Measurements from ENCODE around the gene ZBED5. TPM values are rescaled to one million over a fixed set of nuclear protein-coding genes. Genes with fewer than 3 reads are reported as not detected.
A peak's percentile ranks its signal among the peaks of the same experiment; 100 is the strongest.

Gene ZBED5
- total RNA-seq, 1 donor from 2014 or later: 25.9 TPM

DNA sequence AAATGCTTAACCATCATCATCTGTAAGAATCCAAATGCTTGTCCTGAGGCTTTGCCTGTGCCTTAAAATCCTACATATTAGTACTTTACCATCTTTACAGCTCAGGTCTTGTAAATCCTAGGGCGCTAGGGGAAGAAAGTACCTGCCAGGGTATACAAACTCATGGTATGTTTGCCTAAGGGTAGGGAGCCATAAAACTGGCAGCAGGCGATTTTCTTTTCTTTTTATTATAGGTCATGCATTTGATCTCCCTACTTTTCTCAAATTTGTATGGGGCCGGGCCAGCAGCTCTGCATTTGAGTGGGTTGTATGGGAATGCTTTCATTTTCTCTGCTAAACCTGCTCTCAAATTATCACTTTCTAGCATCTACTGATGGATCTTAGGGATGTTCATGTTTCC lies 24.0 kb upstream of the ZBED5 start:
- no peak for DNase-seq (ENCODE audit: low spot score)

DNA sequence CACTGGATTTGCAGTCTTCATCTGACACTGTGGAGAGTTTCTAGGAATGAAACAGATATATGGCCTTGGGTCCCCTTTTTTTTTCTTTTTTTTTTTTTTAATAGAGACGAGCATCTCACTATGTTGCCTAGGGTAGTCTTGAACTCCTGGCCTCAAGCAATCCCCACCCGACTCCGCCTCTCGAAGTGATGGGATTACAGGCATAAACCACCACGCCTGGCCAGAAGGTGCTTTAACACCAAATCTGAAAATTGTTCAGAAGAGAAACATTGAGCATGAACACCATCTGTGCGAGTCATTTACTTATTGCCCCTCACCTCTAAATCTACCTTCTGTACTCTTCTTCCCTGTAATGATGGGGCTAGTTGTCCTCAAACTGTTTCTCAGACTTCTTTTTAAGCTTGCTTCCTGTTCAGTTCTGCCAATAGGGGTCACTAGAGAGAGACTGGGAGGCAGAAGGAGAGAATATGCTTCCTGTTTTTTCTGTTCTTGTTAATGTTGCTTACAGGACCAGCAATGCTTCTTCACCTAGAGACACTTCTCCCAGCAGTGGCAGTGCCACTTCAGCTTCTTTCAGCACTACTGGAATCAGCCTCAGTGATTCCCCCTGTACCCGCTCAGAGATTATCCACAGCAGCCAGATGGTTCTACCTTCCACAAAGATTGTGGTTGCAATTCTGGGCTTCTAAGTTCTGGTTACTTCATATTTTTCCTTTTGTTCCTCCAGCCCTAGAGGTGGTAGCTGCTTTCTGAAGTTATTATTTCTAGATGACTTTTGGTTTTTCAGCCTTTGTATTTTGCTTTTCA lies 20.8 kb upstream of the ZBED5 start:
- DNase-seq (ENCODE audit: low spot score): no peak

DNA sequence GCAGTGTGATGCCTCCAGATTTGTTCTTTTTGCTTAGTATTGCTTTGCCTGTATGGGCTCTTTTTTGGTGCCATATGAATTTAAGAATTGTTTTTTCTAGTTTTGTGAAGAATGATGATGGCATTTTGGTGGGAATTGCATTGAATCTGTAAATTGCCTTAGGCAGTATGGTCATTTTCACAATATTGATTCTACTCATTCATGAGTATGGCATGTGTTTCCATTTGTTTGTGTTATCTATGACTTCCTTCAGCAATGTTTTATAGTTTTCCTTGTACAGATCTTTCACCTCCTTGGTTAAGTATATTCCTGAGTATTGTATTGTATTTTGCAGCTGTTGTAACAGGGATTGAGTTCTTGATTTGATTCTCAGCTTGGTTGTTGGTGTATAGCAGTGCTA lies 18.3 kb upstream of the ZBED5 start:
- DNase-seq (ENCODE audit: low spot score): no peak

DNA sequence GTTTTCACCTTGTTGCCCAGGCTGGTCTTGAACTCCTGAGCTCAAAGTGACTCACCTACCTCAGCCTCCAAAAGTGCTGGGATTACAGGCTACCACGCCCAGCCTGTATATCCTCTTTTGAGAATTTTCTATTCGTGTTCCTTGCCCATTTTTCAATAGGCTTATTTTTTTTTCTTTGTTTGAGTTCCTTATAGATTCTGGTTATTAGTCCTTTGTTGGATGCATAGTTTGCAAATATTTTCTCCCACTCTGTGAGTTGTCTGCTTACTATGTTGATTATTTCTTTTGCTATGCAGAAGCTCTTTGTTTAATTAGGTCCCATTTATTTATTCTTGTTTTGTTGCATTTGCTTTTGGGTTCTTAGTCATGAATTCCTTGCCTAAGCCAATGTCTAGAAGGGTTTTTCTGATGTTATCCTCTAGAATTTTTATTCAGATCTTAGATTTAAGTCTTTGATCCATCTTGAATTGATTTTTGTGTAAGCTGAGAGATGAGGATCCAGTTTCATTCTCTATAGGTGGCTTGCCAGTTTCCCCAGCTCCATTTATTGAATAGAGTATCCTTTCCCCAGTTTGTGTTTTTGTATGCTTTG lies 17.7 kb upstream of the ZBED5 start:
- no peak for DNase-seq (ENCODE audit: low spot score)

DNA sequence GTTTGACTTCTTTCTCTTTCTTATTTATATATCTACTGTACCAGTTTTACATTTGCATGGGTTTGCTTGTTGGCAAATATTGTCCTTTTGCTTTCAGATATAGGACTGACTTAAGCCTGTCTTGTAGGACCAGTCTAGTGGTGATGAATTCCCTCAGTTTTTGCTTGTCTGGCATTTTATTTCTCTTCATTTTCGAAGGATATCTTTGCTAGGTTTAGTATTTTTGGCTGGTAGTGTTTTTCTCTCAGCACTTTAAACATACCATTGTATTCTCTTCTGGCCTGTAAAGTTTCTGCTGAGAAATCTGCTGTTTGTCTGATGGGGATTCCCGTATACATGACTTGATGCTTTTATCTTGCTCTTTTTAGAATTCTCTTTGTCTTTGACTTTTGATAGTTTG lies 14.2 kb upstream of the ZBED5 start:
- no peak for DNase-seq (ENCODE audit: low spot score)

DNA sequence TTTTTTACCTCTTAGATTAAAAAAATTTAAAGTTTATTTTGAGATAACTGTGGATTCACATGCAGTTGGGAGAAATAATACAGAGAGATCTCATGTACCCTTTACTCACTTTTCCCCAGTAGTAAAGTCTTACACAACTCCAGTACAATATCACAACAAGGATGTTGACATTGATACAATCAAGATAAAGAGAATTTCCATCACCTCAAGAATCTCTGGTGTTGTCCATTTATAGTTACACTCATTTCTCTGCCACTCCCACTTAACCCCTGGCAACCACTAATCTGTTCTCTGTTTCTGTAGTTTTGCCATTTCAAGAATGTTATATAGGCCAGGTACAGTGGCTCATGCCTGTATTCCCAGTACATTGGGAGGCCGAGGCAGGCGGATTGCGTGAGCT lies 10.5 kb upstream of the ZBED5 start:
- no peak for DNase-seq (ENCODE audit: low spot score)

DNA sequence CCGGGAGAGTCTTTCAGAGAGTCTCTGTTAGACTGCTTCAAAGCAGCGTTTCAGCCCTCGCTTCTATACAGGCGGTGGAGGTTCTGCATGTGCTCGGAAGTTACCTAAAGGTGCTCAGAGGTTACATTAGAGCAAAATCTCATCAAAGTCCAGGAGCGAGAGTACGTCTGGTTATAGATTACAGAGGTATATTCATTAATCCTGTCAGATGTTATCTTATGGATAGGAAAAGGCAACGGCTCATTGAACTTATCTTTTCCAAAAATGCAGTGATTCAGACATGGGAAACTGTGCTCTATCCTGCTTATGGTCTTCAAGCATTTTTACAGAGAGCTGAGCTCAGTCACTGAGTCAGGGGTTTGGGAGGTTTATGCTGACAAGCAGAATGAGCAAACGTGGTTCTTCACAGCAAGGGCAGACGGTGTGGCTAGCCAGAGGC lies 9.1 kb upstream of the ZBED5 start:
- DNase-seq (ENCODE audit: low spot score): no peak

DNA sequence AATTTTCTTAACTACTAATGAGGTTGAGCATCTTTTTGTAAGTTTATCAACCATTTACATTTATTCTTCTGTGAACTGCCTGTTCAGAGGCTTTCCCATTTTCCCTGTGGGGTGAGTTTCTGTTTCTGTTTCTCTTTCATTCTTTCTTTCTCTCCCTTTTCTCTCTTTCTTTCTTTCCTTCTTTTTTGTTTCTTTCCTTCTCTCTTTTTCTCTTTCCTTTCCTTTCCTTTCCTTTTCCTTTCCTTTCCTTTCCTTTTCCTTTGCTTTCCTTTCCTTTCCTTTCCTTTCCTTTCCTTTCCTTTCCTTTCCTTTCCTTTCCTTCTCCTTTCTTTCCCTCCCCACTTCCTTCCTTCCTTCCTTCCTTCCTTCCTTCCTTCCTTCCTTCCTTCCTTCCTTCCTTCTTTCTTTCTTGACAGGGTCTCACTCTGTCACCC lies 8.0 kb upstream of the ZBED5 start:
- no peak for DNase-seq (ENCODE audit: low spot score)

DNA sequence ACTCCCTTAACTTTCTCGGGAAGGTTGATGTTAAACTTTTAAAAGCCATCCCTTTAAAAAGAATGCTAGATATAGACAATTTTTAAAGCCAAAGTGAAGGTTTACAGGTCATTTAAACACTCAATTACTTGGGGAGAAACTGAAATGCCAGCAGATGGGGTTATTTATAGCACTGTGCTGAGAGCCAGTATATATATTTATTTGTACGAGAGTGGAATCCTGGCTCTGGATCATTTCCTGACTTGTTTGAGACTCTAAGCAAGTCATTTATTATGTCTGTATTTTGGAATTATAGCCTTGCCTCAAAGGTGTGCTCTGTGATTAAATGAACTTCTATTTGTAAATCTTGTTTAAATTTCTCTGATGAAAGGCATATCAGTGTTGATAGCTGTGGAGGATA lies 6.8 kb upstream of the ZBED5 start:
- no peak for DNase-seq (ENCODE audit: low spot score)

DNA sequence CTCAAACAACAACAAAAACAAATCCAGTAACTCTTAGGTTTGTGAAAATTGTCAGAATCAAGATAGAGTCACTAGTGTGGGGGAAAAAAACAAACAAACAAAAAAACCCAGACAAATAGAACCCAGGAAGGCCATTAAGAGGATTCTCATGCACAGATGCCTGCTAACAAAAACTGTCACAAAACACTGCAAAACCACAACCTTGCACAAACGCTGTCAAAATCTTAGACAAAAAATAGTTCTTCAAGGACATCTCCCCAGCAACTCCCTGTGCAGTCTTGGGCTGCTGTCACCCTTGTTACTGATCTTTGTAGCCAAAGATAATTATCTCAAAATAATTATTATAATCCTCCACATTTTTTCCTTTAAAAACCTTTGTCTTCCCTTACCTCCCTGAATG lies 4.6 kb upstream of the ZBED5 start:
- DNase-seq (ENCODE audit: low spot score): no peak

DNA sequence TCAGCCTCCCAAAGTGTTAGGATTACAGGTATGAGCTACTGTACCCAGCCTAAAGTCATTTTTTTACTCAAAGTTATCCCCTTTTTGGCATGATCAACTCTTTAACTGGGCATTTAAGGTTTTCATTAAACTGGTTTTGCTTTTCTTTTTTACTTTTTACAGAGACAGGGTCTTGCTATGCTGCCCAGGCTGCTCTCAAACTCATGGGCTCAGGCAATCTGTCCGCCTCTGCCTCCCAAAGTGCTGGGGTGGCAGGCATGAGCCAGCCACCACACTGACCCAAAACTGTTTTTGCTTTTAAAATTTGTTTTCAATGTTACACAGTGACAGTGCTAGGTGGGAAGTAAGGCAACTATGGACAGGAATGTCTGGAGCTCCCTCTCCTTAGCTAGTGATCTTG lies 3.9 kb upstream of the ZBED5 start:
- no peak for DNase-seq (ENCODE audit: low spot score)

DNA sequence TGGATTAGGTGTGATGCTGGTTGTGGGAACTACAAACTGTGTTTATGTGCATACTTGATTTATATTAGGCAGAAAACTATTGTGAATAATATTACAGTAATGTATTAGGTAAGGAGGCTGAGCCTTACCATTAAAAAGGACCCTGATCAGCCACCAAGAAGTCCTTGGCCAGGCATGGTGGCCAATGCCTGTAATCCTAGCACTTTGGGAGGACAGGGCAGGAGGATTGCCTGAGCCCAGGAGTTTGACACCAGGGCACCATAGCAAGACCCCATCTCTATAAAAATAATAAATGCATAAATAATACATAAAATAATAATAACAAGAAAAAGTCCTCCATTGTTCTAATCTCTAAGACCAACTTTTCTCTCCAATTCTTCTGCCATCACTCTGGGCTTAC lies 3.2 kb upstream of the ZBED5 start:
- DNase-seq (ENCODE audit: low spot score): no peak

DNA sequence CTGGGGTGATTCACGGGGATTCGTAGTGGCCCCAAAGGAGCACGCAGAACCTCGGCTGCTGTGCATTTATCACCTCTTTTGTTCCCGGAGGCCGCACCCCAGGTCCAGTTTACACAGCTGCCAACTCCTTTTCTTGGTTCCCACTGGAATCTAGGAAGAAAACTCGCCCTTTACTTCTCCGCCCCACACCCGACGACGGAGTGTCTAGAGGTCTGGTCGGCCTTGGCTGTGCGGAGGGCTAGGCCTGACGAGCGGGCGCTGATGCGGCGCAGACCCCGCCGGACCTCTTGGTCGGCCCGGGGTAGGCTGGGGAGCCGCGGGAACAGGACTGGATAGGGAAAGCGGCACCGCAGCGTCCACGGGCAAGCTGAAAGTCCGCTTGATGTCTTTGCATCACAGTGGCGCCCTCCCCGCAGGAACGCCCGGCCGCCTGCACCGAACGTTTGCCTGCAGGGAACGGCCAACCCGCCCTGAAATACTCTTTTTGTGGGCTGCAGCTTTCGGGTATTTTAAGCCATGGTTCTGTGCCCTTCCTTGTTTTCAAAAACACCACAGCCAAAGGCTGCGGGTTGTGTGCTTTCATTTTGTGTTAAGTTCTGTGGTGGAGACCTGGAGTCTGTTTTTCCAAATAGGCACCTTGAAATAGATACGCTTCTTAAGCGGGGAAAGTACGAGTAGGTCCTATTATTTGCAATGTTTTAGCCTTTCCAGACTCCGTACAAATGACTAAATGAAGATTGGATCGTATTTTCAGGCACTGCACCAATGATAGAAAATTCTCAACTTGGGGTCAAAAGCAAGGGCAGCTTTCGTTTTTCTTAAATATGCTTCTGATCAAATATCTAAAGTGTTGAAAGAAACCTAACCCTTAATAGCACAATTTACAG lies 829 bp upstream of the ZBED5 start:
- DNase-seq (ENCODE audit: low spot score): peak; percentile 90

DNA sequence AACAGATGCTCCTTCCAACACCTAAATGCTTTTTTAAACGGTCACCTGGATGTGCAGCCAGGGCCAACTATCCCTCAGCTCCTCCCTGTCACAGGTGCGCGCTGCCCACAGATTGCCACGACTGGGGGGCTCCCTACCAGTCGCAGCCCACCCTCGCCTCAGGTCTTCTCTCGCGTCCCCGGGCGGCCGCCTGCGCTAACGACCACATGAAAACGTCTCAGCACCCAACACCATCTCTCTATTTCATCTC lies 469 bp downstream of the ZBED5 start:
- no peak for DNase-seq (ENCODE audit: low spot score)

DNA sequence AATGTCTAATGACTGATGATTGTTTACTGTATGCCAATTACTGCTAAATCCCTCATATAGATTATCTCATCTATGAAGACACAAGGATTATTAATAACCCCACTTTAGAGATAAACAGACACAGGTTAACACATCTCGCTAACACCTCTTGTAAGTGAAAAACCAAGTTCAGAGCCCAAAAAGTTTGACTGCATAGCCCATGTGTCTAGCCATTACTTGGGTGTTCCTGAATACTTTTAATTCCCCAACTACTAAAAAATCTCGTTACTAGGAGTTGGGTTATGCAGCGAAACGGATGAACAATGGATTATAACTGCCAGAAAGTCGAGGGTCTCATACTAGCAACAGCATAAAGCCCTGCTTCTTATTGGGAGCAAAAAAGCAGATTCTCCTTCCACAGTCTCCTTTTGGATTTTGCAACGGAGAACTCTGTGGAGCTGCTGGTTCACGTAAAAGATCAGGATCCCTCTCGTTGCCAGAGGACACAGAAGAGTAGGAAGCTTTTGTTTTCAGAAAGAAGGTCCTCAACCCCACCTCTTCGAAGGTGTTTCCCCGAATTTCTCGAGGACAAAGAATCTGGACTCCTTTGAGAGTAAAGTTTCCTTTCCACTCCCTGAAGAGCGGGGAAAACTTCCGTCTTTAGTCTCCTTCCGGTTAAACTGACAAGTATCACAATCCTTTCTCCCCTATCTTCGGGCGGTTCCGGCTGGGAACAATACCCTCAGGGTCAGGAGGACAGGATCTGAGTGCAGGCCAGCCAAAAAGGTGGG lies 979 bp downstream of the ZBED5 start:
- no peak for DNase-seq (ENCODE audit: low spot score)

DNA sequence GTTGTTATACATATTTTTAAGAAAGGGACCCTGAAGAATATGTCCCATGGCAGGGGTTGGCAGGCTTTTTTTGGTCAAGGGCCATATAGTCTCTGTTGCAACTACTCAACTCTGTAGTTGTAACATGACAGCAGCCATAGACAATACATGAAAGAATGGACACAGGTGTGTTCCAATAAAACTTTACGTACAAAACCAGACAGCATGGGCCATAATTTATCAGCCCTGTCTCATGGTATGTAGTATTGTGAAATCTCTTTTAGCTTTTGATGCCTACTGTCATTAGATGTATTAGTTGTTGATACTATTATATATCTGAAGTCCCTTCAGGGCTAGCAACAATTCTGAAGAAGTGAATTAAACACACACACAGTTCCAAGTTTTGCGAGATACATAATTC lies 2.6 kb downstream of the ZBED5 start:
- DNase-seq (ENCODE audit: low spot score): no peak

DNA sequence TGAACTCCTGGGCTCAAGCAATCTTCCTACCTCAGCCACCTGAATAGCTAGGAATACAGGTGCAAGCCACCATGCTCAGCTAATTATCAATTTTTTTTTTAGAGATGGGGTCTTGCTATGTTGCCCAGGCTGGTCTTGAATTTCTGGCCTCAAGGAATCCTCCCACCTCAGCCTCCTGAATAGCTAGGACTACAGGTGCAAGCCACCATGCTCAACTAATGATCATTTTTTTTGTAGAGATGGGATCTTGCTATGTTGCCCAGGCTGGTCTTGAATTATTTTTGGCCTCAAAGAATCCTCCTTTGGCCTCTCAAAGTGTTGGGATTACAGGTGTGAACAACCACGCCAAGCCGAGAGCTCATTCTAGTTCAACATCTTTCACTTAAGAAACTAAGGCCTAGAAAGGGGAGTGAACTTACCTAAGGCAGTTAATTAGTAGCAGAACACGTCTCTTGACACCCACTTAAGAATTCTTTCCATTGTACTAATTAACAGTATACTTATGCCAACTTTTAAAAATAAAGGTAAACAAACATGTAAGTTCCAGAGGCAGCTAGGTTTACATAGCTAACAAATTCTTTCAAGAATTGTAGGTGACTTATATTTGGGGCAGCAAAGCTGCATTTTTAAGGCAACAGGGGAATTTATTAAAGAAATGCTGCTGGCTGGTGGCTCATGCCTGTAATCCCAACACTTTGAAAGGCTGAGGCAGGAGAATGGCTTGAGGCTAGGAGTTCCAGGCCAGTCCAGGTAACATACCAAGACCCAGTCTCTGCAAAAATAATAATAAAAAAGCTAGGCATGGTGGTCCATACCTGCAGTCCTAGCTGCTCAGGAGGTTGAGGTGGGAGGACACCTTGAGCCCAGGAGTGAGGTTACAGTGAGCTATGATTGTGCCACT lies 9.6 kb downstream of the ZBED5 start:
- DNase-seq (ENCODE audit: low spot score): no peak

DNA sequence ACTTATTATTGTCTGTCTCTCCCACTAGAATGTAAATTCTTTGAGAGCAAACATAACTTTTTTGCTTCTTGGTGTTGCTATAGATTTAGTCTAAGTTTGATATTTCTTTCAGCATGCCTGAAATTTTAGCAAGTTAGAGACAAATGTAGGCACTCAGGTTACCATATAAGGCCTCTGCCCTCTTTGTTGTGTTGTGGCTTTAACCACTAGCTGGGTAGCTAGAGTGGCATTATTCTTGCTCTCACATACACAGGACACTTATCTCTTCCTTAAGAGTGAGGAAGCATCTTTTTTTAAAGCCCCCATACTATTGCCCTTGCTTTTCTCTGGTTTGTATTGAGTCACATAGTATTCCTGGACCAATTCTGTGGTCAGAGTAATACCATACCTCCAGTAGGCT lies 11.2 kb downstream of the ZBED5 start:
- DNase-seq (ENCODE audit: low spot score): no peak

DNA sequence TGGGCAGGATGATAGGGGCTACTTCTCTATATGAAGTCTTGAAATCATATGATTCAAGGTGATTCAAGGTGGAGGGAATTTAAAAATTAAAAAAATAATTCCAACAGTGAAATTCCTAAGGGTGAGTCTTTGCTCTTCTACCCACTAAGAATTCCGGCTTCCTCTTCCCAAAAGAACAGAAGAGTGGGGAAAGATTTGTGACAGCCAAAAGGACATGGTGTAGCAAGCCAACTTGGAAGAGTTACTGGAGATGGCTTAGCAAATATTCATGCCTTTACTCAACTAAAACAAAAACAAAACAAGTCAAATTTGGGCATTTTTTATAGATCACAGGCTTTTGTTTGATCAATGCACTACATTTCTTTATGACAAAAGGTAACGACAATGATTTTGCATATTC lies 12.3 kb downstream of the ZBED5 start:
- DNase-seq (ENCODE audit: low spot score): no peak

DNA sequence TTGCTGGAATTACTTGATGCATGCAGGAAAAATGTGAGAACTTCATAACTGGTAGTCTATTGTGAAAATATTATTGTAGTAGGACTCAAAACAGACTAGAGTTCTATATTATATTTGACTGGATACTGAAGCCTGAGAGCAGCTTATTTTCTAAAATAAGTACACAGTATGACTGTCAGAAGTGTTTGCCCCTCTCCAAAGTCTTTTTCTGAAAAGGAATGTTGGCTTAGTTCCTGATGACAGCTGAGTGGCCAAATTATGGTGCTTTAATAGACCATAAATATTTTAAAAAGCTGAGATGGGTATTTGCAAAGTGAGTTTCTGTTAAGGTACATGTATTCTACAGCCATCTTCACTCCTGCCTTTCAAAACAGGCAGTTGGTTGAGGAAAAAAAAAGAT lies 13.1 kb downstream of the ZBED5 start:
- DNase-seq (ENCODE audit: low spot score): no peak

DNA sequence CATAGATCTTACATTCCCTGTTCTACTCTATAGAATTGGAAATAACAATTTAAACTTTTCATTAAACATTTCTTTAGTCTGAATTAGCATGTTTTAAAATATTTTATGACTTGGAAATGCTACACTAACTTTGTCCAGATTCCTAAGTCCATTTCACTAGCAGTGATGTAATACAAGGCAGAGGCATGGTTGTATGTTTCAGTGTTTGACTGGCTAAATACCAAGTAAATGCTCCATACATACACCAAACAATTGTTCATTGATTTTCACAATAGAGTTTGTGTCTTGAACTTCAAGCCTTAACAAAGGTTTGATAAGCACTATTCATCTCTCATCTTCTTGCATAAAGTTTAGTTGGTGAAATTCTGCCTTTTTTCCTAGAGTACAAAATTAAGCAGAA lies 13.5 kb downstream of the ZBED5 start:
- DNase-seq (ENCODE audit: low spot score): no peak
